ENCODE measurements around the gene TTLL11.
"Not testable (repeated sequence)": the region's sequence is repeated elsewhere in the genome, so short reads cannot be mapped to it uniquely, and the experiment has no call there.

TTLL11 gene

GRCh38 chr9:122125509-122126330 is 32.6 kb upstream of the TTLL11 start:
- no peak for DNase-seq

- DNase-seq, result peak; percentile 32 to 38
Measured at GRCh38 chr9:122125158-122125508, 32.0 kb upstream of the TTLL11 start.

DNA sequence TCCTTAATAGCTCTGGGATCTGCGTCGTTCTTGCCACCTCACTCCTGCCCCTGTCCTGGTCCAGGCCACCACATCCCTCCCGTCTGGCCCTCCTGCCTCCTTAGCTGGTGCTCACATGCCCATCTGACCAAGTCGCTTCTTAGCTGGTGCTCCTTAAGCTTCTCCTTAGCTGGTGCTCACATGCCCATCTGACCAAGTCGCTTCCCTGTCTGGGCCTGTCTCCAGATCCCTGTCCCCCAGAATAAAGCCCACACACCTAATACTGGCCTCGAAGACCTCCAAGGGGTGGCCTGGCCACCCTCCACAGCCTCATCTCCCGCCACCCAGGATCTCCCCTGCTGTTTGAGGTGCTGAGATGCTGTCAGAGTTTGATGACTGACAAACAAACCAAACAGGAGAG is 31.4 kb upstream of the TTLL11 start:
- no peak for DNase-seq

DNA sequence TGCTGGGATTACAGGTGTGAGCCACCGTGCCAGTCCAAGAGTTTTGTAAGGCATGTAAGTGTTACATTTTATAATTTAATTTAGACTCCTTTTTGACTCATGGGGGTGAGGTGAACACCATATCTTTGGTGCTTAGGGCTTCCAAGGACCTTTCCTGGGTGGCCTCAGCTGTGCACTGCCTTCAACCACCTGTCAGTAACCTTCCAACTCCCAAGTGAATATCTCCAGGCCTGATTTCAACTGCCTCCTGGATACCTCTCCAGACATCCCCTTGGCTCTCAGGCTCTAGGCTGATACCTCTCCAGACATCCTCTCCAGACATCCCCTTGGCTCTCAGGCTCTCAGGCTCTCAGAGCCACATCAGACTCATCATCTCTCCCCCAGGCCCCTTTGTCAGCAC is 30.9 kb upstream of the TTLL11 start:
- DNase-seq, result no peak

DNA sequence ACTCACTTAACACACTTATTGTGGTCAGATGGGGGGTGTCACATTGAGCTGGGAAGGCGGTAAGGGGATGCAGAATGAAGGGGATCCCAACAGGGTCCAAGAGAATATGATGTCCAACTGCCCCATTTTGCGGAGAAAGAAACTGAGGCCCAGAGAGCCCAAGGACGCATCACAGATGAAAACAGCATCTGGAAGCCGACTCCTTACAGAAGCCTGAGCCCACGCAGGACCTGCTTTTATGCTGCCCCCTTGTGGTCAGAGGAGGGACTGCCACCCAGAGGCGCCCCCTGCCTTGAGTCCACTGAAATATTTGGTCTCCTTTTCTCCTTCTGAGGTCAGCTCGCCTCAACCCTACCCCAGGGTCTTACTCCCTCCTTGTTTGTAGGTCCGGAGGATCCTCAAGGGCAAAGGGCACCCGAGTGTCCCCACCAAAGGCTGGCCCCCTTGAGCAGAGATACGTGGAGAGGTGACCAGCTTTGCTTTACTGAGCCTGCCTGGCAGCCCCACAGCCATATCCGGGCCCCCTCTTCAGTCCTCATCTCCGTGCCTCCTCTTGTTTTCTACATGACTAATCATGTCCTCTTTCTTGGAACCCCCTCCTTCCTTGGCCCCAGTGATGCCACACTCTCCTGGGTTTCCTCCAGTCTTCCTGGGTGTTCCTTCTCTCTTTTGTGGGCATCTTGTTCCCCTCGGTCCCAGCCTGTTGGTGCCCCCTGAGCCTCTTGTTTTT is 30.0 kb upstream of the TTLL11 start:
- peak in 1 of 2 experiments; percentile 36 for DNase-seq

GRCh38 chr9:122122468-122122867 is 29.4 kb upstream of the TTLL11 start:
- no peak for DNase-seq

- DNase-seq, result no peak
Measured at GRCh38 chr9:122121931-122122330, 28.8 kb upstream of the TTLL11 start.

DNA sequence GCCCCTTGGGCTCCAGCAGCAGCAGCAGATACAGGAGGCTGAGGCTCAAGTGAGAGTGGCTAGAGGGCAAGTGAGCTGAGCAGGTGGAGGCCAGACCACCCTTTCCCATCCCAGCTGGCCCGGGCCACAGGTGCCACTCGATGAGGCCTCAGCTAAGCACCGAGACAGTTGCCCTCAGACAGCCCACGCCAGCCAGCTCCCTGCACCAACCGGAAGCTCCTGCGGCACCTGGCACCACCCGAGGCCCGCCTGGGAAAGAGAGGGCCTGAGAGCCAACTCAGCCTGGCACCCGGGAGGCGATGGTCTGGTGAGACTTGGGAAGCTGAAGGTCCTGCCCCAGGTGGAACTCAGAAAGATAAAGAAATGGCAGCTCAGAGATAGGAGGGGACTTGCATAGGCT is 28.3 kb upstream of the TTLL11 start:
- no peak for DNase-seq

DNA sequence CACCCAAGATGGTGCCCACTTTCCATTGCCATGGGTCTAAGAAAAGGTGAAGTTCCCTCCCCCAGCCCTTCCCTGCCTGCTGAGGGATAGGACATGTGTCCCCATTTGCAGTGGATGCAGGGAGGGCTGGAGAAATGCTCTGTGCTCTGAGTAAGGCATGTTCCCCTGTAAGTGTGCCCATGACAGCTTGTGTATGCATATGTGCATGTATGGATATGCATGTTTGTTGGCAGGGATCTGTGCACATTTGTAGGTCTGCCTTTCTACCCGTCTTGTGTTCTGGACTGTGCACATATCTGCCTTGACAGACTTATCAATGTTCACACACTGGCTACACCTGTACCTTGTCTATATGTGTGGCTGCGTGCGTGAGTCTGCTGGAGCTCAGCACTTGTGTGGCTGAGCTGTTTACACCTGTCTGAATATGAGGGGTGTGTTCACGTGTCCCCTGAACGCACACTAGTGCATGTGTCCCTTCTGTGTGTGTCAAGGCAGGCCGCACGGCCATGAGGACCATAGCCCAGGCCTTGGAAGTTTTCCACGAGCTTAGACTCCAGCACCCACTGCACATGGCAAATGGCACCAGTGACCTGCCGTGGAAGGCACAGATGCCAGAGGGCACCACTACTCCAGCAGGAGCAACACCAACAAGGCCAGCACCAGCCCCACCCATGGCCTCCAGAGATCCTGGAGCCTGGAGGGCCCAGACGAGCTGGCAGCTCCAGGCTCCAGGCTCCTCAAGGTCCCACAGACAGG is 27.4 kb upstream of the TTLL11 start:
- no peak for DNase-seq

DNA sequence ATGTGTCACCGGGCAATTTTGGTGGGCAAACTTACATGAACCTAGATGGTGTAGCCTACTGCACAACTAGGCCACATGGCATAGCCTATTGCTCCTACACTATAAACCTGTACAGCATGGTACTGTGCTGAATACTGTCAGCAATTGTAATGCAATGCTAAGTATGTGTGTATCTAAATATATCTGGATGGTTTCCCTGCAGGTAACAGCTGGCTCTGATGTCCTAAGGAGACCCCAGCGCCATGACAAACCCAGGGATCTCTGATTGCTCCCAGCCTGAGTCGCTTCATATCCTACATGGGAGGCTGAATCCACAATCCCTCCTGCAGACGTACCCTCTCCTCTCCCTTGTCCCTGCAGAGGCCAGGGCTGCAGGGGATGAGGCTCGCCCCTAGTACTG is 26.6 kb upstream of the TTLL11 start:
- DNase-seq, result no peak

DNA sequence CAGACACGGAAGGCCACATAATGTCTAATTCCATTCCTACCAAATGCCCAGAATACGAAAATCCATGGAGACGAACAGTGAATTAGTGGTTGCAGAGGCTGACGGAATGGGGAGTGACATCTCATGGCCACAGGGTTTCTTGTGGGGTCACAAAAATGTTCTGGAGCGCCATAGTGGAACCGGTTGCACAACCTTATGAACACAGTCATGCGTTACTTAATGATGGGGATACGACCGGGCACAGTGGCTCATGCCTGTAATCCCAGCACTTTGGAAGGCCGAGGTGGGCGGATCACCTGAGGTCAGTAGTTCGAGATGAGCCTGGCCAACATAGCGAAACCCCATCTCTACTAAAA is 26.0 kb upstream of the TTLL11 start:
- DNase-seq, result no peak

DNA sequence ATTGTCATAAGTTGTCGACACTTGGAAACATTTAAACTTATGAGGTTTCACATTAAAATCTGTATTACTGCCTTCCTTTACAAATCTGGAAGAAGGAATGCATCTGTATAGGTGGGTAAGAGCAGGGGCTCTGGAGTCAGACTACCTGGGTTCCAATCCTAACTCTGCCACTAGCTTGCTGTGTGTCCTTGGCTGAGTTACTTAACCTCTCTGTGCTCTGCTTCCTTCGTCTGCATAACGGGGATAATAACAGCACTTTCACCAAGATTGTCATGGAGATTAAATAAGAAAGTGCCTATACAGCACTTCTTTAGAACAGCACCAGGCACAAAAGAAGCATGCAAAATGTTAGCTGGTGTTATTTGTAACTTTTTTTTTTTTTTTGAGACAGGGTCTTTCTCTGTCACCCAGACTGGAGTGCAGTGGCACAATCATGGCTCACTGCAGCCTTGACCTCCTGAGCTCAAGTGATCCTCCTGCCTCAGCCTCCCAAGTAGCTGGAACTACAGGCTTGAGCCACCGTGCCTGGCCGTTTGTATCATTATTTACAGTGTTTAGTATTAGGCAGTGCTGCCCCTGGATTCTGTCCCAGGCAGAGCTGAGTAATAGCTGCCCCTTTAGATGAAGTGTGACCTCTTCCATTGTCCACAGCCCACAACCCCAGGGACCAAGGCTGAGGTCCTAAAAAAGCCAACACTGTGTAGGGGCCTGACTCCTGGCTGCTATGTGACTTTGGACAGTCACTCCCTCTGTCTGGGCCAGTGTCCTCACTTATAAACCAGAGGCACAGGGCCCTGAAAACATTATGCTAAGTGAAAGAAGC is 25.4 kb upstream of the TTLL11 start:
- no peak for DNase-seq

DNA sequence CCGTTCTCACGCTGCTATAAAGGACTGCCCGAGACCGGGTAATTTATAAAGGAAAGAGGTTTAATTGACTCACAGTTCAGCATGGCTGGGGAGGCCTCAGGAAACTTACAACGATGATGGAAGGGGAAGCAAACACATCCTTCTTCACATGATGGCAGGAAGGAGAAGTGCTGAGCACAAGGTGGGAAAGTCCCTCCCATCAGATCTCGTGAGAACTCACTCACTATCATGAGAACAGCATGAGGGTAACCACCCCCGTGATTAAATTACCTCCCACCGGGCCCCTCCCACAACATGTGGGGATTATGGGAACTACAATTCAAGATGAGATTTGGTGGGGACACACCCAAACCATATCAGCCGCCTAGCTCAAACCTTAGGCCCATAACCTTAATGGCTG is 24.1 kb upstream of the TTLL11 start:
- DNase-seq, result not testable (repeated sequence)

DNA sequence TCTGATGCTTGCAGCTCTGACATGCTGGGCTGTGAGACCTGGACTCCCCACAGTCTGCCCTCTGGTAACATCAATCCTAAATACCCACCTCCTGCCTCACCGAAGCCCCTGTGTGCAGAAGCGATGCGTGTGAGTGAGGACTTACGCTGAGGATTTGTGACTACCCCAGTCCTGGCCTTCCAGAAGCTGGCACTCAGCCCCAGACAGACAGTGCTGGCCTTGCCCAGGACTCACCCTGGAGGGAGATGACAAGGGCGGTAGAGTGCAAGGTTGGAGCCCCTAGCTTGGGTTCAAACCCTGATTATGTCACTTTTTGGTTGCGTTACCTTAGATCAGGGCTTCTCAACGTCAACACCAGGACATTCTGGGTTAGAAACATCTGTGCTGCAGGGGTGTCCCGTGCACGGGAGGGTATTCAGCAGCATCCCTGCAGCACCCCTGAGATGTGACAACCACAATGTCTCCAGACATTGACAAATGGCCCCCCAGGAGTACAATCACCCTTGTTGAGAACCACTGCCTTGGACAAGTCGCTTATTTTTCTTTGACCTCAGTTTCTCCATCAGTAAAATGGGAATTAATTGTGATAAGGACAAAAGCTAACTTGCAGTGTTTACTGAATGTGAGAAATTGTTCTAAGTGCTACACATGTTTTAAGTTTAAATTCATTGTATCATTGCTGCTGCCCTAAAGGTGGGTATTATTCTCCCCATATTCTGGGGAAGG is 23.5 kb upstream of the TTLL11 start:
- DNase-seq, result no peak

- DNase-seq, result no peak
Measured at GRCh38 chr9:122116040-122116439, 22.9 kb upstream of the TTLL11 start.

DNA sequence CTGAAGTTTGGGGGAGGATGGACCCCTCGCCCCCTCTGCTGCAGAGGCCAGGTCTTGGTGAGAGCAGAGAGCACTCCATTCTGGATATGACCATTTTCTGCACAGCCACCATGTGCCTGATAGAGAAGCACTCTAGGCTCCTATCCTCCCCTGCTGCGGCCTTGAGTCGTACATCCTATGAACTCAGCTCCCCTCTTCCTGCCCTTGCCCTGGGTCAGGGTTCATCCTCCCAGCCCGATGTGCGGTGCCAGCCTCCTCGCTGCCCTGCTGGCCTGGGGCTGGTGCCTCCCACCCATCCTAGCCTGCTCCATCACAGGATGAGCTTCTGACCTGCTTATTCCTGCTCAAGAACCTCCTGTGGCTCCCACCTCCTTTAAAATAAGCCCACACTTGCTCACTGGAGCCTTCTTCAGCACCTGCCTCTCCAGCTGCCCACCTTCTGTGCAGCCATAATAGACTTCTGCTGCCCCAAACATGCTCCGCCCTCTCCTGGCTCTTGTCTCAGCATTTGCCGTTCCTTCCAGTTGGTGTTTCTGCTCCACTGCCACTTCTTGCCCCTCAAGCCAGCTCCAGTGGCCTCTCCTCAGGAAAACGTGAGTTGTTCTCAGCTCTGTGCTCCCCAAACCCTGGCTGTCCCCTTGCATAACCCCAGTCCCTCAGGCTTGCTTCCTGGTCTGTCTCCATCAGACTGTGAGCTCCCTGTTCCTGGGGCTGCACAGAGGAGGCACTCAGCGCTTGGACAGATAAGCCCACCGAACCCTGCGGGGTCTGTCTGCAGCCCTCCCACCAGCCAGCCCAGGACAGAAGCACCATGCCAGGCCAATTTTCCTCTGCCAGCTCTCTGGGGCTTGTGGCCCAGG is 22.3 kb upstream of the TTLL11 start:
- no peak for DNase-seq

GRCh38 chr9:122113574-122113973 is 20.5 kb upstream of the TTLL11 start:
- DNase-seq, result no peak

- no peak for DNase-seq
Measured at GRCh38 chr9:122112238-122112637, 19.1 kb upstream of the TTLL11 start.

- no peak for DNase-seq
Measured at GRCh38 chr9:122111413-122112085, 18.4 kb upstream of the TTLL11 start.

GRCh38 chr9:122110100-122110833 is 17.2 kb upstream of the TTLL11 start:
- no peak for DNase-seq

Data from NCI-H187 (cell line).